ENCODE results near the gene VWA3B. TPM values are rescaled to one million over a fixed set of nuclear protein-coding genes. Genes with fewer than 3 reads are reported as not detected.

The VWA3B gene
- total and polyA plus RNA-seq, 12 donors = 0.06 to 1.4 (median 0.62) TPM; not detected in 1

DNA sequence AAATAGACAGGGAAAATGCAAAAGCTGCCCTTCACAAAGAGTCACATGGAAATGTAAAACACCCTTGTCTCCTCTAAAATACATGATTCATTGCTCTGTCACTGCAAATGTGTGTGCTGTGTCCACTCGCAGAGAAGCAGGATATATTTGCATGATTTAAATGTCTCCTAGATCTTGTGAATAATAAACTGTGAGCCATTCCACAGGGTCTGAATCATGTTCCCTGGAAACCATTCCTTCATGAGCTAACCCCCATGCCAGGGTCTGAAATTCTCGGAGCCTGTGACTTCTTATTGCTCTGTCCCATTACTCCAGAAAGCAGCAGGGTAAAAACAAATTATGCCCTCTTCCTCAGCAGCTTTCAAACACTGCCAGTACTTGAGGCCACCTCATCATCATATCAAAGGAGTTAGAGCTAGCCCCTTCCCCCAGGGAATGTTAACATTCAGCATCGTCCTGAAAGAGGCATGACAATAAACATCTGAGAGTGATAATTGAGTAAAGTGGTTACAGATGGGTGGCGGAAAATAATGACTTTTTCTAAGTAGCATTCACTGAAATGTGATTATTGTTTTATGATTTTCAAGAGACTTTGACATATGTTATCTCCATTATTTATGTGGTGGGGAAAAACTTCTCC, 247.6 kb downstream of the VWA3B start:
- ATAC-seq = no peak
- intact Hi-C loops (cut with DNase I) = no loop called here
- H3K36me3 ChIP-seq = no peaks in the 10 kb centered on the region
- H3K27ac ChIP-seq = no peak overlapping the region
- TF ChIP-seq, protein P1, sequence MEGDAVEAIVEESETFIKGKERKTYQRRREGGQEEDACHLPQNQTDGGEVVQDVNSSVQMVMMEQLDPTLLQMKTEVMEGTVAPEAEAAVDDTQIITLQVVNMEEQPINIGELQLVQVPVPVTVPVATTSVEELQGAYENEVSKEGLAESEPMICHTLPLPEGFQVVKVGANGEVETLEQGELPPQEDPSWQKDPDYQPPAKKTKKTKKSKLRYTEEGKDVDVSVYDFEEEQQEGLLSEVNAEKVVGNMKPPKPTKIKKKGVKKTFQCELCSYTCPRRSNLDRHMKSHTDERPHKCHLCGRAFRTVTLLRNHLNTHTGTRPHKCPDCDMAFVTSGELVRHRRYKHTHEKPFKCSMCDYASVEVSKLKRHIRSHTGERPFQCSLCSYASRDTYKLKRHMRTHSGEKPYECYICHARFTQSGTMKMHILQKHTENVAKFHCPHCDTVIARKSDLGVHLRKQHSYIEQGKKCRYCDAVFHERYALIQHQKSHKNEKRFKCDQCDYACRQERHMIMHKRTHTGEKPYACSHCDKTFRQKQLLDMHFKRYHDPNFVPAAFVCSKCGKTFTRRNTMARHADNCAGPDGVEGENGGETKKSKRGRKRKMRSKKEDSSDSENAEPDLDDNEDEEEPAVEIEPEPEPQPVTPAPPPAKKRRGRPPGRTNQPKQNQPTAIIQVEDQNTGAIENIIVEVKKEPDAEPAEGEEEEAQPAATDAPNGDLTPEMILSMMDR (IDR thresholded peaks at IDR 0.05) = no peak
- WGBS, 2 donors = 31 to 33% methylated on average over 4 of the region's 4 CpGs
- H3K9me3 ChIP-seq = peaks cover 0 to 17% (median 0%) of the 10 kb centered on the region in 11 donors
- no peaks in the 10 kb centered on the region for H3K4me1 ChIP-seq
- no peak overlapping the region for H3K4me3 ChIP-seq
- H3K27me3 ChIP-seq = peaks cover 0 to 16% (median under 1%) of the 10 kb centered on the region in 7 donors
- DNase-seq = no peak

DNA sequence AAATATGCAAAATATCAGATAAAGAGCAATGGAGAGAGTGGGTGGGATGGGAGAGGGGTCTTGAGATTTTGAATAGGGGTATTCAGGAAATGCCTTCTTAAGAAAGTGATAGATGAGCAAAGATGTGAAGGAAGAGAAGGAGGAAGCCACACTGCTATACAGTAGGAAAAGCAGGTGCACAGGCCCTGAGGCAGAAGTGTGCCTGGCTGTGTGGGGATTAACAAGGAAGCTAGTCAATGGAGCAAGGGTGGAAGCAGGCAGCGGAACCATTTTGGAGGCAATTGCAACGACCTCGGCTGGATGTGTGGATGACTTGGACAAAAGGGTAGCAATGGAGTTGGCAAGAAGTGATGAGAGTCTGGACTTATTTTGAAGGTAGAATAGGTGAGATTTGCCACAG, 248.3 kb downstream of the VWA3B start:
- ATAC-seq (no peak), DNase-seq (no peak)
- 87 to 90% methylated on average over 3 of the region's 3 CpGs for WGBS, 2 donors
- TF ChIP-seq, protein P1 (IDR thresholded peaks at IDR 0.05) = no peak
- intact Hi-C loops (cut with DNase I) = no loop called here
- no peaks in the 10 kb centered on the region for H3K36me3 ChIP-seq
- peaks cover 0 to 19% (median 5%) of the 10 kb centered on the region in 7 donors for H3K27me3 ChIP-seq
- H3K9me3 ChIP-seq = peaks cover 0 to 17% (median 0%) of the 10 kb centered on the region in 11 donors
- H3K27ac ChIP-seq = no peak overlapping the region
- no peaks in the 10 kb centered on the region for H3K4me1 ChIP-seq
- no peak overlapping the region for H3K4me3 ChIP-seq

GRCh38 chr2:98341241-98341640, 254.3 kb downstream of the VWA3B start:
- no peak overlapping the region for H3K4me3 ChIP-seq
- TF ChIP-seq, protein P1 (IDR thresholded peaks at IDR 0.05) = no peak
- H3K27me3 ChIP-seq = peaks cover 2 to 53% (median 38%) of the 10 kb centered on the region in 7 donors
- peaks cover 0 to 17% (median 0%) of the 10 kb centered on the region in 11 donors for H3K9me3 ChIP-seq
- no peaks in the 10 kb centered on the region for H3K36me3 ChIP-seq
- DNase-seq = no peak
- WGBS, 2 donors = 91 to 92% methylated on average over 2 of the region's 2 CpGs
- ATAC-seq = no peak
- H3K27ac ChIP-seq = no peak overlapping the region
- intact Hi-C loops (cut with DNase I) = no loop called here
- H3K4me1 ChIP-seq = peaks cover 0 to 2% (median under 1%) of the 10 kb centered on the region in 9 donors

GRCh38 chr2:98343285-98343684, 256.3 kb downstream of the VWA3B start:
- intact Hi-C loops (cut with DNase I) = no loop called here
- H3K27me3 ChIP-seq = peaks cover 23 to 73% (median 58%) of the 10 kb centered on the region in 7 donors
- ATAC-seq (no peak), DNase-seq (no peak)
- no peak overlapping the region for H3K27ac ChIP-seq
- 20 to 29% methylated on average over 3 of the region's 3 CpGs for whole genome bisulfite sequencing, 2 donors
- H3K4me3 ChIP-seq = no peak overlapping the region
- peaks cover 0 to 15% (median 11%) of the 10 kb centered on the region in 9 donors for H3K4me1 ChIP-seq
- H3K9me3 ChIP-seq = peaks cover 0 to 5% (median 0%) of the 10 kb centered on the region in 11 donors
- TF ChIP-seq, protein P1 (IDR thresholded peaks at IDR 0.05) = no peak
- H3K36me3 ChIP-seq = no peaks in the 10 kb centered on the region

Measured in heart right ventricle (tissue), 16 donors.